Left cardiac atrium (tissue), 4 donors: ENCODE measurements around the gene DUSP12. TPM values are rescaled to one million over a fixed set of nuclear protein-coding genes. Genes with fewer than 3 reads are reported as not detected.
"Not testable (repeated sequence)": the region's sequence is repeated elsewhere in the genome, so short reads cannot be mapped to it uniquely, and the experiment has no call there.

Source experiments
- ATAC-seq, 2 donors: fragments of 200-7000 bp; cut with Tn5 transposase; one replicate each; pipeline ENCODE4 v1.9.1; 2020; ENCODE audit warnings: mild to moderate bottlenecking in 2 of 2, moderate library complexity in 2 of 2
- DNase-seq: peaks from one replicate; pipeline ENCODE4 v3.0.0-alpha.2; 2020
- intact Hi-C, 2 donors: fragments of 100-400 bp; cut with DNase I; formaldehyde crosslinking; loops; one replicate each; pipeline versions ENCODE4 v1.14.1 to v1.15.1; 2022 to 2023
- total RNA-seq, 2 donors: library from RNA; stranded (reverse); fragmentation: NEBNext Ultra II Directional; extraction: Animal tissue kit (Norgen Biotek cat#: 25700); gene quantifications; one replicate each; pipeline ENCODE4 v1.2.1, GENCODE V29; 2021
- donor health status: DM: no; HTN: yes; CAD: no.
- donor health status: DM: no; HTN: yes; CAD: no; lungs with severe emphysema.
- donor health status: DM: yes; HTN: yes; CAD: no.
- donor health status: Dilated cardiomyopathy.

Gene DUSP12
- total RNA-seq, 2 donors from 2014 or later = 10.9 to 12.0 TPM

DNA sequence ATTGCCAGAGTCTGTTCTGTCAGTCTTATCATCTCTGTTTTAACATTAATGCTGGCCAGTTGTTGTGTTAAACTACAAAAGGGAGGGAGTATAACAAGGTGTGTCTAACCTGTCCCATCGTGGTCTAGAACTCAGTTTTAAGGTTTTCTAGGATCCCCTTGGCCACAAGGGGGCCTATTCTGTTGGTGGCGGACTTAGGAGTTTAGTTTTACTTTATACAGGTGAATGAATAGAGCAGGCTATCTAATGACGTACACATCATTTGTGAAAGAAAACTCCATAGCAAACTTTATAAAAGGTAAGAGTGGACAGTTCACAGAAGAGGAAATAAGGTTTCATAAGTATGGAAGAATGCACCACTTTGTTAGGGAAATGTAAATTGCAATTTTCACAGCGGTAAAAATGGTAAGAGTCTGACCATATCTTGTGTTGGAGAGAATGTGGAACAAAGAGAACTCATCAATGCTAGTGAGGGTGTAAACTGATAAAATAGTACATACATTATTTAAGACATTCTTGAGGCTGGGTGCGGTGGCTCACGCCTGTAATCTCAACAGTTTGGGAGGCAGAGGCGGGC is 14.0 kb downstream of the DUSP12 start:
- DNase-seq (no peak), ATAC-seq (no peak)
- intact Hi-C loops = no loop called here

DNA sequence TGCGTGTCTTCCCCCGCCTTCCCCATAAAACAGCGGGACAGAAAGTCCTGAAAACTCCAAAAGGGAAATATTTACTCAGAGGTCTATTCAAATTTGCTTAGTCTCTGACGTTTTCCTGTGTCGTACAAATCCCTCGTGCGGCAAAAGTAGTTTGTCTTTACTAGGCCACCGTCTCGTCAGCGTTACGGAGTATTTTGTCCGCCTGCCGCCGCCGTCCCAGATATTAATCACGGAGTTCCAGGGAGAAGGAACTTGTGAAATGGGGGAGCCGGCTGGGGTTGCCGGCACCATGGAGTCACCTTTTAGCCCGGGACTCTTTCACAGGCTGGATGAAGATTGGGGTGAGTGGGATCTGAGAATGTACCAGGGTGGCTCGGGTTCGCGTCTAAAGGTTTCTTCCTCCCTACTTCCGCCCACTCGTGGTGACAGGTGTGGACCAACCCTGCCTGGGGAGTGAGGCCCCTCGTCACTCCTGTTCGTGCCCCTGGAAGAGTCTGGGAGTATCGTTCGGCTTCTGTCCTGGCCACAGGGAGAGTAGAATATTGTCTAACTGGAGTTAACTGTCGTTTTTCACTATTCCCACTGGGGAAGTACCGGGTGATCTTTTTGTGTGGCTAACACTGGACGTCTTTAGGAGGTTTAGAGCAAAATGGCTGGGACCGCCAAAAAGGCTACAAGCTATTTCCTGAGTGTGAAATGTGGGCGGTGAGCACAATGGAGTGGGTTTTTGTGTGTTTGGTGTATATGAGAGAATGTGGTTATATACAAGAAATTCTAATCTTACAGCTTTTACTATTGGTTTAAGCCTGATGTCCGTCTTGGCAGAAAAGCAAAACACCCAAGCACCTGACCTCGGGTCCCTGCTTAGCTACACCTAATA is 16.8 kb downstream of the DUSP12 start, which contains the start of gene ATF6:
Gene ATF6 (plus strand): TSS at position 219 of the 880 bp plus-strand sequence. CDS start 41 bp downstream, at position 260.
- DNase-seq (peak; percentile 90), ATAC-seq (peak; percentile 92 to 94)
- intact Hi-C loops = no loop called here

- ATAC-seq = no peak
- intact Hi-C loops = no loop called here
- no peak for DNase-seq
These were observed 18.9 kb downstream of the DUSP12 start for GRCh38 chr1:161768461-161768860.

GRCh38 chr1:161768986-161769672 is 19.5 kb downstream of the DUSP12 start:
- DNase-seq = no peak
- no peak for ATAC-seq
- intact Hi-C loops = no loop called here

- intact Hi-C loops, DNase-seq, ATAC-seq: not testable (repeated sequence)
These were observed 20.1 kb downstream of the DUSP12 start for GRCh38 chr1:161769673-161770045.

GRCh38 chr1:161770250-161770649 is 20.7 kb downstream of the DUSP12 start:
- no peak for DNase-seq
- intact Hi-C loops = no loop called here
- no peak for ATAC-seq

DNA sequence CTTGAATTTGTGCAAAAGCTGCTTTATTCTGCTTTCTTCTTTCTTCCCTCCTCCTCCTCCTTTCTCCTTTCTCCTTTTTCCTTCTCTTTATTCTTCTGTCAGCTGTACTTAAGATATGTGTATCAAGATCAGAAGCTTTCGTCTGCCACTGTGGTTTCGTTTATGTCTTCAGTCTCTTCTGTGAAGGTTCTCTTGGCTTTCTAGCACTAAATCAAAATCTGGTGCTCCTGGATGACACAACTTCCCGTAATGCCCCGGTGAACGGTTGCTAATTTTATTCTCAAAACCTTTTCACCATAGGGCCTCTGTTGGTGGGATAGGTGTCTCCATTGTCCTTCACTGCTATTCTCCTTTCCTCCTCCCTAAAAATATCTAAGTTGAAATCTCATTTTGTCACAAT is 21.6 kb downstream of the DUSP12 start:
- intact Hi-C loops = no loop called here
- ATAC-seq (no peak), DNase-seq (no peak)

- no peak for DNase-seq
- intact Hi-C loops = no loop called here
- ATAC-seq = no peak
These were observed 22.4 kb downstream of the DUSP12 start for GRCh38 chr1:161771973-161772372.

GRCh38 chr1:161772397-161772796 is 22.8 kb downstream of the DUSP12 start:
- peak; percentile 30 to 66 for ATAC-seq

GRCh38 chr1:161773791-161774190 is 24.2 kb downstream of the DUSP12 start:
- DNase-seq = no peak
- intact Hi-C loops = no loop called here

More at GRCh38 chr1:161772397-161772796, 22.8 kb downstream of the DUSP12 start:
- intact Hi-C loops = no loop called here
- no peak for DNase-seq

DNA sequence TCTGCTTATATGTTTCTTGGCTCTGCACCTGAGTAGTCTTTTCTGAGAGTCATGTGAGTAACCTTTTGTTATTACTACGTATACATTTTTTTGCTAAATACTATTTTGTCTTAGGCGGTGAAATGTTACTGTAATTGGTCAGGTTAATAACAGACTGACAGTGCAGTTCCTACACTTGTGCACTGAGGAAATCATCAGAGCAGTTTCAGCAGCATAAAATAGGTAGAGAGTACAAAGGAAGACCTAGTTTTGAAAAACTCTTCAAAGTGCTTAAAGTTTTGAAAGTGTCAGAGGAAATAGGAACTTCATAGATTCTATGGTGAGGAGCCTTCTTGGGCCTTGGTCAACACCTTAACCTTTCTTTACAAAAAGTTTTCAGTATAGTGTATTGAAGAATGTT is 27.7 kb downstream of the DUSP12 start:
- intact Hi-C loops = no loop called here
- ATAC-seq (no peak), DNase-seq (no peak)

More at GRCh38 chr1:161773791-161774190, 24.2 kb downstream of the DUSP12 start:
- no peak for ATAC-seq

GRCh38 chr1:161778522-161778921 is 28.9 kb downstream of the DUSP12 start:
- DNase-seq = no peak
- intact Hi-C loops = no loop called here
- ATAC-seq = no peak

- no peak for DNase-seq
- no peak for ATAC-seq
- intact Hi-C loops = no loop called here
These were observed 29.8 kb downstream of the DUSP12 start for GRCh38 chr1:161779393-161779792.

- ATAC-seq (no peak), DNase-seq (no peak)
- intact Hi-C loops = no loop called here
These were observed 32.4 kb downstream of the DUSP12 start for GRCh38 chr1:161781995-161782394.

GRCh38 chr1:161782886-161783285 is 33.3 kb downstream of the DUSP12 start:
- intact Hi-C loops = no loop called here
- no peak for ATAC-seq
- no peak for DNase-seq

DNA sequence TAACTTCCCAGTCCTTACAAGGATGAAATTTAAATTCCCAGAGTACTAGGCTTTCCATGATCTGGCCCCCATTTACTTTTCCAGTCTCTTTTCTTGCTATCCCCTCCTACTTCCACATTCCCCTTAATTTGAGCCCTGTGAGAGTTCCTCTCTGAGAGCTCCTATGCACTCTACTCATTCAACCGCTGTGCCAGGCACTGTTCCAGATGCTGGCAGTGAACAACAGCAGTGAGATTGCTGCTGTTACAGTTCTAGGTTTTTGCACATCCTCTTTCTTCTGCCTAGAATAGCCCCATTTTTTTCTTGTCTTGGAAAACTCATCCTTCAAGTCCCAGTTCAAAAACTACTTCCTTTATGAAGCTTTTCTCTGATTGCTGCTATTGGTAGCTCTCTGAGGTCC is 35.4 kb downstream of the DUSP12 start:
- peak in 1 of 2 donors; percentile 37 for ATAC-seq
- intact Hi-C loops = no loop called here
- DNase-seq = no peak

GRCh38 chr1:161787355-161787754 is 37.8 kb downstream of the DUSP12 start:
- ATAC-seq = no peak
- DNase-seq = no peak
- intact Hi-C loops = no loop called here

GRCh38 chr1:161790587-161791317 is 41.2 kb downstream of the DUSP12 start:
- intact Hi-C loops = loop anchor here in 1 of 2 donors (5.0 kb wide), 1 partner anchor 247 kb away; no protein-coding TSS in a partner anchor
- no peak for DNase-seq
- ATAC-seq = no peak
